Measurements from ENCODE around the gene ONECUT3. TPM values are rescaled to one million over a fixed set of nuclear protein-coding genes. Genes with fewer than 3 reads are reported as not detected.

The ONECUT3 gene
- total RNA-seq, 1 donor from 2014 or later: 0.09 TPM

- Histone ChIP-seq H2AFZ (replicated peaks) (no peak overlapping the region), H3K27ac (no peak overlapping the region), H3K4me2 (no peak overlapping the region), H3K9ac (no peak overlapping the region), H4K20me1 (ENCODE audit: low read depth) (peaks cover 37% of the 10 kb centered on the region), H3K4me1 (peaks cover 14% of the 10 kb centered on the region), H3K36me3 (no peaks in the 10 kb centered on the region), H3K9me3 (ENCODE audit: low read depth) (no peaks in the 10 kb centered on the region), H3F3A (ENCODE audit: low read depth) (peaks cover 4% of the 10 kb centered on the region), H3K4me3 (no peak overlapping the region), H3K27me3 (no peaks in the 10 kb centered on the region), H3K79me2 (ENCODE audit: low read depth) (peaks cover 23% of the 10 kb centered on the region)
- no peak for DNase-seq (ENCODE audit: low spot score)
- Mint-ChIP-seq H3K4me3 (no peak overlapping the region), H3K9me3 (no peaks in the 10 kb centered on the region), H3K4me1 (peaks cover 2% of the 10 kb centered on the region), H3K36me3 (peaks cover 5% of the 10 kb centered on the region), H3K27me3 (ENCODE audit: insufficient read depth, low read depth) (peaks cover 3% of the 10 kb centered on the region), H3K27ac (no peak overlapping the region)
- TF ChIP-seq EZH2phosphoT487 (IDR thresholded peaks at IDR 0.05) (no peak), EZH2 (IDR thresholded peaks at IDR 0.05) (no peak), CTCF (IDR thresholded peaks at IDR 0.05) (no peak)
Measured at GRCh38 chr19:1827566-1828278, 74.4 kb downstream of the ONECUT3 start.

- Mint-ChIP-seq H3K4me1 (peaks cover 6% of the 10 kb centered on the region), H3K27me3 (ENCODE audit: insufficient read depth, low read depth) (peaks cover 3% of the 10 kb centered on the region), H3K9me3 (no peaks in the 10 kb centered on the region), H3K36me3 (peaks cover 5% of the 10 kb centered on the region), H3K4me3 (no peak overlapping the region), H3K27ac (no peak overlapping the region)
- no peak for DNase-seq (ENCODE audit: low spot score)
- Histone ChIP-seq H4K20me1 (ENCODE audit: low read depth) (peaks cover 43% of the 10 kb centered on the region), H3K79me2 (ENCODE audit: low read depth) (peaks cover 23% of the 10 kb centered on the region), H3K9ac (no peak overlapping the region), H2AFZ (replicated peaks) (no peak overlapping the region), H3K4me2 (no peak overlapping the region), H3K4me1 (peaks cover 14% of the 10 kb centered on the region), H3F3A (ENCODE audit: low read depth) (peaks cover 4% of the 10 kb centered on the region), H3K36me3 (no peaks in the 10 kb centered on the region), H3K27me3 (no peaks in the 10 kb centered on the region), H3K4me3 (no peak overlapping the region), H3K9me3 (ENCODE audit: low read depth) (no peaks in the 10 kb centered on the region), H3K27ac (no peak overlapping the region)
- no peak for TF ChIP-seq EZH2phosphoT487 (IDR thresholded peaks at IDR 0.05)
- no peak for TF ChIP-seq EZH2 (IDR thresholded peaks at IDR 0.05)
- TF ChIP-seq CTCF (IDR thresholded peaks at IDR 0.05): no peak
Measured at GRCh38 chr19:1828279-1829238, 75.3 kb downstream of the ONECUT3 start.

- Histone ChIP-seq H4K20me1 (ENCODE audit: low read depth) (peaks cover 47% of the 10 kb centered on the region), H3K4me2 (no peak overlapping the region), H3K27me3 (no peaks in the 10 kb centered on the region), H3K4me3 (no peak overlapping the region), H3K4me1 (peaks cover 14% of the 10 kb centered on the region), H3K27ac (no peak overlapping the region), H2AFZ (replicated peaks) (no peak overlapping the region), H3K9me3 (ENCODE audit: low read depth) (no peaks in the 10 kb centered on the region), H3K9ac (no peak overlapping the region), H3K79me2 (ENCODE audit: low read depth) (peaks cover 37% of the 10 kb centered on the region), H3F3A (ENCODE audit: low read depth) (peaks cover 4% of the 10 kb centered on the region), H3K36me3 (no peaks in the 10 kb centered on the region)
- TF ChIP-seq EZH2 (IDR thresholded peaks at IDR 0.05) (no peak), CTCF (IDR thresholded peaks at IDR 0.05) (no peak), EZH2phosphoT487 (IDR thresholded peaks at IDR 0.05) (no peak)
- no peak overlapping the region for H3K4me3 Mint-ChIP-seq
- no peaks in the 10 kb centered on the region for H3K9me3 Mint-ChIP-seq
- peaks cover 6% of the 10 kb centered on the region for H3K4me1 Mint-ChIP-seq
- peaks cover 7% of the 10 kb centered on the region for H3K27me3 Mint-ChIP-seq (ENCODE audit: insufficient read depth, low read depth)
- peaks cover 2% of the 10 kb centered on the region for H3K36me3 Mint-ChIP-seq
- H3K27ac Mint-ChIP-seq: no peak overlapping the region
- DNase-seq (ENCODE audit: low spot score): no peak
Measured at GRCh38 chr19:1829958-1830357, 76.7 kb downstream of the ONECUT3 start.
